Esophagus muscularis mucosa (tissue), 4 donors: ENCODE results near the gene PDE4D. TPM values are rescaled to one million over a fixed set of nuclear protein-coding genes. Genes with fewer than 3 reads are reported as not detected.

Source experiments
- DNase-seq: peaks from one replicate; pipeline ENCODE4 v3.0.0-alpha.2; 2017; ENCODE audit errors: extremely low spot score
- H3K27ac ChIP-seq, 4 donors: fragments of 200-600 bp; sonication (generic); replicated peaks in 1 of 4; 1 replicate in 3 of 4; 2 replicates in 1 of 4; pipeline ENCODE4 v1.5.1; 2016 to 2019; ENCODE audit warnings: mild to moderate bottlenecking in 1 of 4
- H3K27me3 ChIP-seq, 4 donors: fragments of 200-600 bp; sonication (generic); one replicate each; pipeline versions ENCODE4 v1.5.1 to v1.6.0; 2016 to 2019
- H3K36me3 ChIP-seq, 4 donors: fragments of 200-600 bp; sonication (generic); one replicate each; pipeline ENCODE4 v1.5.1; 2016 to 2019
- H3K4me1 ChIP-seq, 4 donors: fragments of 200-600 bp; sonication (generic); one replicate each; pipeline ENCODE4 v1.5.1; 2016 to 2019
- H3K4me3 ChIP-seq, 4 donors: fragments of 200-600 bp; sonication (generic); 1 replicate in 2 of 4; 2 replicates in 2 of 4; pipeline ENCODE4 v1.5.1; 2016 to 2019; ENCODE audit warnings: mild to moderate bottlenecking in 4 of 4, moderate library complexity in 1 of 4
- H3K9me3 ChIP-seq, 4 donors: fragments of 200-600 bp; sonication (generic); 1 replicate in 3 of 4; 2 replicates in 1 of 4; pipeline ENCODE4 v1.5.1; 2016 to 2019
- CTCF ChIP-seq, 3 experiments: fragments of 200-600 bp in 2 of 3; fragments of 450-650 bp in 1 of 3; sonication (generic) in 2 of 3; IDR thresholded peaks; one replicate each; pipeline ENCODE4 v1.5.1; 2017 to 2019; ENCODE audit warnings: antibody characterized with exemption in 3 of 3, mild to moderate bottlenecking in 2 of 3, moderate library complexity in 1 of 3
- EP300 ChIP-seq: sonication (generic); formaldehyde crosslinking; IDR thresholded peaks from one replicate; pipeline ENCODE4 v1.6.1; 2017; ENCODE audit warnings: antibody characterized with exemption
- POLR2A ChIP-seq: fragments of 450-650 bp; IDR thresholded peaks from one replicate; pipeline ENCODE4 v1.6.1; 2017; ENCODE audit warnings: antibody characterized with exemption, moderate library complexity, mild to moderate bottlenecking, low read depth
- POLR2AphosphoS5 ChIP-seq, 2 donors: sonication (generic); formaldehyde crosslinking; IDR thresholded peaks; one replicate each; pipeline ENCODE4 v1.6.1; 2017; ENCODE audit warnings: antibody characterized with exemption in 2 of 2
- WGBS: methylation state at CpG from one replicate; pipeline ENCODE4 v1.1.5; 2018; 5-methylcytosine and 5-hydroxymethylcytosine counted together
- intact Hi-C: fragments of 100-400 bp; cut with DNase I; formaldehyde crosslinking; loops from one replicate; pipeline ENCODE4 v1.15.1; 2023
- total RNA-seq, 4 donors: library from RNA; depleted of rRNA; stranded (reverse); fragments of >200 nt; gene quantifications; one replicate each; pipeline versions ENCODE4 v1.1.0 to v1.2.1, GENCODE V29; 2016

Gene PDE4D
- total RNA-seq, 4 donors from 2014 or later: 39.2 to 87.0 (median 50.2) TPM

GRCh38 chr5:59174248-59174844, 719.2 kb downstream of the PDE4D start:
- Histone ChIP-seq H3K4me3 (no peak overlapping the region), H3K27me3 (no peaks in the 10 kb centered on the region), H3K9me3 (no peaks in the 10 kb centered on the region), H3K36me3 (peaks cover 0 to 10% (median 0%) of the 10 kb centered on the region in 4 donors), H3K4me1 (peaks cover 0 to 7% (median 4%) of the 10 kb centered on the region in 4 donors), H3K27ac (no peak overlapping the region)
- no peak for DNase-seq
- no peak for TF ChIP-seq POLR2A
- TF ChIP-seq POLR2AphosphoS5 (IDR thresholded peaks at IDR 0.05): no peak
- TF ChIP-seq EP300: no peak
- TF ChIP-seq CTCF (IDR thresholded peaks at IDR 0.05): peak; percentile 77 to 83 (median 77)
- intact Hi-C loops: loop anchor here (5.0 kb wide), 1 partner anchor 137 kb away; no protein-coding TSS in a partner anchor
- WGBS: 50% methylated on average over 5 of the region's 5 CpGs

- no peak for DNase-seq
- H3K4me3 ChIP-seq: no peak overlapping the region
- peaks cover 0 to 4% (median 0%) of the 10 kb centered on the region in 4 donors for H3K36me3 ChIP-seq
- no peaks in the 10 kb centered on the region for H3K27me3 ChIP-seq
- TF ChIP-seq CTCF (IDR thresholded peaks at IDR 0.05) (no peak), EP300 (no peak), POLR2AphosphoS5 (IDR thresholded peaks at IDR 0.05) (no peak), POLR2A (no peak)
- peaks cover 0 to 15% (median 10%) of the 10 kb centered on the region in 4 donors for H3K4me1 ChIP-seq
- no peaks in the 10 kb centered on the region for H3K9me3 ChIP-seq
- H3K27ac ChIP-seq: no peak overlapping the region
- 83% methylated on average over 1 of the region's 1 CpG for WGBS
- intact Hi-C loops: loop anchor here (2.0 to 5.0 kb wide), 2 partner anchors 136 to 279 kb away; no protein-coding TSS in a partner anchor
These were observed 719.9 kb downstream of the PDE4D start for GRCh38 chr5:59173578-59173977.

- H3K4me3 ChIP-seq: no peak overlapping the region
- intact Hi-C loops: loop anchor here (5.0 kb wide), 1 partner anchor 134 kb away; no protein-coding TSS in a partner anchor
- WGBS: 98% methylated on average over 2 of the region's 2 CpGs
- H3K9me3 ChIP-seq: no peaks in the 10 kb centered on the region
- no peaks in the 10 kb centered on the region for H3K27me3 ChIP-seq
- peaks cover 3 to 19% (median 16%) of the 10 kb centered on the region in 4 donors for H3K4me1 ChIP-seq
- DNase-seq: no peak
- no peaks in the 10 kb centered on the region for H3K36me3 ChIP-seq
- no peak for TF ChIP-seq CTCF (IDR thresholded peaks at IDR 0.05)
- no peak for TF ChIP-seq POLR2A
- TF ChIP-seq EP300: no peak
- no peak for TF ChIP-seq POLR2AphosphoS5 (IDR thresholded peaks at IDR 0.05)
- no peak overlapping the region for H3K27ac ChIP-seq
These were observed 722.4 kb downstream of the PDE4D start for GRCh38 chr5:59171131-59171530.

GRCh38 chr5:59169768-59170150, 723.8 kb downstream of the PDE4D start:
- 100% methylated on average over 1 of the region's 1 CpG for WGBS
- DNase-seq: no peak
- Histone ChIP-seq H3K4me3 (no peak overlapping the region), H3K36me3 (no peaks in the 10 kb centered on the region), H3K4me1 (peaks cover 3 to 20% (median 16%) of the 10 kb centered on the region in 4 donors), H3K9me3 (no peaks in the 10 kb centered on the region), H3K27me3 (no peaks in the 10 kb centered on the region), H3K27ac (no peak overlapping the region)
- intact Hi-C loops: loop anchor here (5.0 kb wide), 1 partner anchor 132 kb away; no protein-coding TSS in a partner anchor
- TF ChIP-seq POLR2AphosphoS5 (IDR thresholded peaks at IDR 0.05): no peak
- TF ChIP-seq POLR2A: no peak
- no peak for TF ChIP-seq CTCF (IDR thresholded peaks at IDR 0.05)
- no peak for TF ChIP-seq EP300
